K562 (cell line): Measurements from ENCODE around the gene RPS27. TPM values are rescaled to one million over a fixed set of nuclear protein-coding genes. Genes with fewer than 3 reads are reported as not detected.

ENCODE experiments used
- BCL6 ChIP-seq: fragments of 250-450 bp; sonication (Bioruptor Pico); IDR thresholded peaks from 2 replicates; pipeline ENCODE4 v1.4.0; 2020
- BDP1 ChIP-seq: IDR thresholded peaks from 3 replicates; pipeline ENCODE4 v1.6.1; 2011; ENCODE audit not compliant: insufficient read length, insufficient read depth
- CREBBP ChIP-seq: IDR thresholded peaks from one replicate; pipeline ENCODE4 v1.6.1; 2012; ENCODE audit warnings: low read depth, mild to moderate bottlenecking, control low read depth, inconsistent platforms, low read length
- FOXJ3 ChIP-seq: sonication (generic); formaldehyde crosslinking; IDR thresholded peaks from 2 replicates; pipeline ENCODE4 v1.4.0; 2020; ENCODE audit warnings: mild to moderate bottlenecking, missing genetic modification reagents
- FOXO4 ChIP-seq: fragments of 450-650 bp; formaldehyde crosslinking; IDR thresholded peaks from 2 replicates; pipeline ENCODE4 v1.4.0; 2020; ENCODE audit warnings: mild to moderate bottlenecking, moderate library complexity
- GTF3C2 ChIP-seq: IDR thresholded peaks from 3 replicates; pipeline ENCODE4 v1.6.1; 2011; ENCODE audit warnings: borderline replicate concordance, mild to moderate bottlenecking, moderate library complexity; ENCODE audit not compliant: insufficient read length; ENCODE audit errors: extremely low read depth
- JUND ChIP-seq, 2 experiments: IDR thresholded peaks; 2 replicates in 1 of 2; 3 replicates in 1 of 2; pipeline ENCODE4 v1.6.1; 2011; ENCODE audit warnings: borderline replicate concordance in 2 of 2, low read depth in 2 of 2, low read length in 2 of 2, improper control_type of control experiment in 1 of 2, missing biosample characterization in 1 of 2, missing genetic modification characterization in 1 of 2, missing genetic modification reagents in 1 of 2
- MCM3 ChIP-seq: fragments of 450-650 bp; IDR thresholded peaks from 2 replicates; pipeline ENCODE4 v1.6.1; 2016
- PRMT5 ChIP-seq: sonication (generic); formaldehyde crosslinking; IDR thresholded peaks from 2 replicates; pipeline ENCODE4 v1.5.0; 2020; ENCODE audit warnings: missing genetic modification reagents
- RFX5 ChIP-seq: IDR thresholded peaks from 2 replicates; pipeline ENCODE4 v1.6.1; 2011; ENCODE audit warnings: low read depth, mild to moderate bottlenecking, improper control_type of control experiment, low read length
- RHOXF2B ChIP-seq: fragments of 250-450 bp; sonication (Bioruptor Pico); conservative IDR thresholded peaks from 2 replicates; pipeline ENCODE4 v1.5.1; 2021
- SIN3A ChIP-seq, 2 experiments: fragments of 150-350 bp in 1 of 2; IDR thresholded peaks; 2 replicates each; pipeline ENCODE4 v1.6.1; 2011 to 2016; ENCODE audit warnings: borderline replicate concordance in 2 of 2, low read depth in 2 of 2, low read length in 2 of 2, mild to moderate bottlenecking in 2 of 2, moderate library complexity in 2 of 2; ENCODE audit not compliant: control insufficient read depth in 1 of 2
- SIX5 ChIP-seq, 2 experiments: IDR thresholded peaks; 2 replicates each; pipeline ENCODE4 v1.6.1; 2011; ENCODE audit warnings: low read length in 2 of 2, borderline replicate concordance in 1 of 2, low read depth in 1 of 2, mild to moderate bottlenecking in 1 of 2, moderate library complexity in 1 of 2; ENCODE audit not compliant: insufficient read depth in 1 of 2
- ZNF184 ChIP-seq: sonication (generic); formaldehyde crosslinking; IDR thresholded peaks from 2 replicates; pipeline ENCODE4 v1.5.0; 2020; ENCODE audit warnings: missing genetic modification reagents
- polyA plus RNA-seq, 8 experiments: library from polyadenylated mRNA; depleted of rRNA in 4 of 8; stranded (reverse) in 5 of 8; unstranded in 3 of 8; fragments of >200 nt; fragmentation: Nextera tagmentation in 2 of 8; fragmentation: Illumina TruSeq in 1 of 8; extraction: Ambion mirVana in 2 of 8; extraction: Trizol in 1 of 8; gene quantifications; 2 replicates each; pipeline versions ENCODE4 v1.2.1 to v1.2.3, GENCODE V29; 2011 to 2014; ENCODE audit warnings: inconsistent platforms in 1 of 8, missing spikeins in 1 of 8
- total RNA-seq, 7 experiments: library from RNA; depleted of rRNA in 6 of 7; stranded (reverse); fragments of >200 nt in 6 of 7; fragmentation: Illumina TruSeq in 2 of 7; extraction: Trizol in 2 of 7; gene quantifications; 2 replicates each; pipeline versions ENCODE4 v1.2.1 to v1.2.3, GENCODE V29; 2011 to 2021; ENCODE audit warnings: low replicate concordance in 1 of 7
- TF ChIP-seq, protein P1 (sequence below), 3 experiments: fragments of 200-800 bp in 1 of 3; fragments of 250-450 bp in 1 of 3; fragments of 450-650 bp in 1 of 3; sonication (Bioruptor Pico) in 1 of 3; sonication (Bioruptor generic) in 1 of 3; formaldehyde crosslinking in 1 of 3; IDR thresholded peaks; 2 replicates each; pipeline versions ENCODE4 v1.6.1 to v1.8.0; 2016 to 2022; ENCODE audit warnings: mild to moderate bottlenecking in 2 of 3, missing genetic modification characterization in 2 of 3, missing compliant biosample characterization in 1 of 3, moderate library complexity in 1 of 3
- TF ChIP-seq, protein P2 (sequence below): conservative IDR thresholded peaks from 2 replicates; pipeline ENCODE4 v1.6.1; 2011; ENCODE audit warnings: low read depth, mild to moderate bottlenecking, low read length; ENCODE audit not compliant: control insufficient read depth

Gene RPS27
- total and polyA plus RNA-seq, 9 of the 15 experiments (the other 6 are each of a cell fraction or from before 2014, with no cell fraction given) = 2,091 to 9,377 (median 6,706) TPM

DNA sequence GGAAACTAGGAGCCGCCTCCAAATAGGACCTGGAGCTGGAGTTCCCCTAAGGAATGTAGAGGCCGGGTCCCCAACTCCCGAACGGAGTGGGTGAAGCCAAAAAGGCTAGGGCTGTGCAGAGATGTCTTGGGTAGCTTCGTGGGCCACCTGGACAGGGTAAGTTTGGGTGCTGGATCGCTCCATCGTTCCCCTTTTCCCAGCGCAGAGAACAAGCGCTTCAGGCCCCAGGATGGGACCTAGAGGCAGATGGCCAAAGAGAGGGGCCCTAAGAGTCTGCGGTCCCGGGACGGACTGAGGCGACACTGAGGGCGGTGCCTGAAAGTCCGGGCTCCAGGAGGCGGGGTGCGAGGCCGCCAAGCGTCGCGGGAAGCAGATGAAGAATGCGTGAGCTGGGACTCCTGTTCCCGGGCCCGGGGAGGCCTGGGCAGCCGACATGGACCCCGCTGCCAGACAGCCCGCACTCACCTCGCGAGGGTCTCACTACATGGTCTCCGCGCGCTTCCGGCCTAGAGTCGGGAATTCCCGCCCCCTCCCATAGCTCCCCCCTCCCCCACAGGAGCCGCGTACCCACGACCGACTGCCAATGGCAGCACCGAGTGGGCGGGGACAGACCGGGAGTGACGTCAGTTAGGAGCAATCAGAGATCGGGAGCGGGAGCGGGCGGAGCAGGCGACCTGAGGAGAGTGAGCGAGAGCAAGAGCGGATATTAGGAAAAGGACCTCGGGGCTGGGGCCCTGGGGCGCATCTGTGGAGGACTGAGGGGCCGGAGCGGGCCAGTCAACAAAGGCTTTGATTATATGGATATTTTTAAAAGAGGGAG, 27.3 kb upstream of the RPS27 start, which contains the start of gene SLC39A1 (continued):
- TF ChIP-seq SIX5 (IDR thresholded peaks at IDR 0.05; ENCODE audit: borderline replicate concordance in 1 of 2, insufficient read depth in 1 of 2, low read depth in 1 of 2, low read length in 2 of 2) = no peak
- TF ChIP-seq RFX5 = no peak
- no peak for TF ChIP-seq FOXO4 (CRISPR knock-in tag)
- no peak for TF ChIP-seq GTF3C2
- TF ChIP-seq, protein P1, sequence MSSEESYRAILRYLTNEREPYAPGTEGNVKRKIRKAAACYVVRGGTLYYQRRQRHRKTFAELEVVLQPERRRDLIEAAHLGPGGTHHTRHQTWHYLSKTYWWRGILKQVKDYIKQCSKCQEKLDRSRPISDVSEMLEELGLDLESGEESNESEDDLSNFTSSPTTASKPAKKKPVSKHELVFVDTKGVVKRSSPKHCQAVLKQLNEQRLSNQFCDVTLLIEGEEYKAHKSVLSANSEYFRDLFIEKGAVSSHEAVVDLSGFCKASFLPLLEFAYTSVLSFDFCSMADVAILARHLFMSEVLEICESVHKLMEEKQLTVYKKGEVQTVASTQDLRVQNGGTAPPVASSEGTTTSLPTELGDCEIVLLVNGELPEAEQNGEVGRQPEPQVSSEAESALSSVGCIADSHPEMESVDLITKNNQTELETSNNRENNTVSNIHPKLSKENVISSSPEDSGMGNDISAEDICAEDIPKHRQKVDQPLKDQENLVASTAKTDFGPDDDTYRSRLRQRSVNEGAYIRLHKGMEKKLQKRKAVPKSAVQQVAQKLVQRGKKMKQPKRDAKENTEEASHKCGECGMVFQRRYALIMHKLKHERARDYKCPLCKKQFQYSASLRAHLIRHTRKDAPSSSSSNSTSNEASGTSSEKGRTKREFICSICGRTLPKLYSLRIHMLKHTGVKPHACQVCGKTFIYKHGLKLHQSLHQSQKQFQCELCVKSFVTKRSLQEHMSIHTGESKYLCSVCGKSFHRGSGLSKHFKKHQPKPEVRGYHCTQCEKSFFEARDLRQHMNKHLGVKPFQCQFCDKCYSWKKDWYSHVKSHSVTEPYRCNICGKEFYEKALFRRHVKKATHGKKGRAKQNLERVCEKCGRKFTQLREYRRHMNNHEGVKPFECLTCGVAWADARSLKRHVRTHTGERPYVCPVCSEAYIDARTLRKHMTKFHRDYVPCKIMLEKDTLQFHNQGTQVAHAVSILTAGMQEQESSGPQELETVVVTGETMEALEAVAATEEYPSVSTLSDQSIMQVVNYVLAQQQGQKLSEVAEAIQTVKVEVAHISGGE (CRISPR knock-in tag; IDR thresholded peaks at IDR 0.05) = 0 out of 6 replicates have a peak, but pooled peaks of 1 of the 3 experiments have one; percentile 60
- TF ChIP-seq, protein P2, sequence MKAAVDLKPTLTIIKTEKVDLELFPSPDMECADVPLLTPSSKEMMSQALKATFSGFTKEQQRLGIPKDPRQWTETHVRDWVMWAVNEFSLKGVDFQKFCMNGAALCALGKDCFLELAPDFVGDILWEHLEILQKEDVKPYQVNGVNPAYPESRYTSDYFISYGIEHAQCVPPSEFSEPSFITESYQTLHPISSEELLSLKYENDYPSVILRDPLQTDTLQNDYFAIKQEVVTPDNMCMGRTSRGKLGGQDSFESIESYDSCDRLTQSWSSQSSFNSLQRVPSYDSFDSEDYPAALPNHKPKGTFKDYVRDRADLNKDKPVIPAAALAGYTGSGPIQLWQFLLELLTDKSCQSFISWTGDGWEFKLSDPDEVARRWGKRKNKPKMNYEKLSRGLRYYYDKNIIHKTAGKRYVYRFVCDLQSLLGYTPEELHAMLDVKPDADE = no peak; the same call in 1 of the 2 replicates
- TF ChIP-seq RHOXF2B (CRISPR knock-in tag) = no peak
- no peak for TF ChIP-seq ZNF184
- TF ChIP-seq SIN3A (IDR thresholded peaks at IDR 0.05; ENCODE audit: borderline replicate concordance in 2 of 2, control insufficient read depth in 1 of 2, low read depth in 2 of 2, low read length in 2 of 2) = peak; percentile 47 to 51; a peak in 1 of 4 replicates
- no peak for TF ChIP-seq BDP1
- no peak for TF ChIP-seq CREBBP
- no peak for TF ChIP-seq BCL6 (CRISPR knock-in tag)
- no peak for TF ChIP-seq FOXJ3
- no peak for TF ChIP-seq MCM3
- TF ChIP-seq JUND (IDR thresholded peaks at IDR 0.05; ENCODE audit: borderline replicate concordance, low read depth, low read length) = peak; percentile 78
- TF ChIP-seq JUND (tag; IDR thresholded peaks at IDR 0.05; ENCODE audit: borderline replicate concordance, low read depth, low read length) = no peak; the same call in 1 of the 3 replicates
- no peak for TF ChIP-seq PRMT5 (CRISPR knock-in tag)
